K562 (cell line): ENCODE results near the gene APOO.

ENCODE experiments used
- ELF1 ChIP-seq: fragments of 200-800 bp; sonication (Bioruptor generic); IDR thresholded peaks from 2 replicates; pipeline ENCODE4 v1.6.1; 2016; ENCODE audit warnings: missing genetic modification characterization, missing compliant biosample characterization
- EZH2 ChIP-seq: IDR thresholded peaks from 2 replicates; pipeline ENCODE4 v1.6.1; 2012; ENCODE audit warnings: low read depth, mild to moderate bottlenecking, inconsistent platforms, low read length, borderline replicate concordance
- JUN ChIP-seq, 2 experiments: sonication (generic) in 1 of 2; formaldehyde crosslinking in 1 of 2; IDR thresholded peaks; 2 replicates each; pipeline versions ENCODE4 v1.6.1 to v1.8.0; 2012 to 2022; ENCODE audit warnings: borderline replicate concordance in 2 of 2, mild to moderate bottlenecking in 2 of 2, improper control_type of control experiment in 1 of 2, low read depth in 1 of 2, low read length in 1 of 2, missing genetic modification reagents in 1 of 2
- KLF13 ChIP-seq: fragments of 450-650 bp; IDR thresholded peaks from 2 replicates; pipeline ENCODE4 v1.6.1; 2016; ENCODE audit warnings: missing genetic modification characterization, low read depth, mild to moderate bottlenecking, missing compliant biosample characterization, moderate library complexity, borderline replicate concordance
- MAFK ChIP-seq: IDR thresholded peaks from 2 replicates; pipeline ENCODE4 v1.6.1; 2011; ENCODE audit warnings: low read length, improper control_type of control experiment
- MEF2A ChIP-seq: IDR thresholded peaks from 2 replicates; pipeline ENCODE4 v1.6.1; 2011; ENCODE audit warnings: low read depth, mild to moderate bottlenecking, low read length, moderate library complexity; ENCODE audit not compliant: control insufficient read depth
- POLR2A ChIP-seq: fragments of 450-650 bp; conservative IDR thresholded peaks from 2 replicates; pipeline ENCODE4 v1.6.1; 2016
- SIN3A ChIP-seq, 2 experiments: fragments of 150-350 bp in 1 of 2; IDR thresholded peaks; 2 replicates each; pipeline ENCODE4 v1.6.1; 2011 to 2016; ENCODE audit warnings: borderline replicate concordance in 2 of 2, low read depth in 2 of 2, low read length in 2 of 2, mild to moderate bottlenecking in 2 of 2, moderate library complexity in 2 of 2; ENCODE audit not compliant: control insufficient read depth in 1 of 2
- TAF1 ChIP-seq: IDR thresholded peaks from 2 replicates; pipeline ENCODE4 v1.6.1; 2011; ENCODE audit warnings: mild to moderate bottlenecking, low read length, moderate library complexity; ENCODE audit not compliant: insufficient read depth, control insufficient read depth, severe bottlenecking; ENCODE audit errors: extremely low read depth
- ZEB2 ChIP-seq: fragments of 450-650 bp; IDR thresholded peaks from 2 replicates; pipeline ENCODE4 v1.6.1; 2016
- ZNF324 ChIP-seq: fragments of 250-450 bp; sonication (Bioruptor Pico); IDR thresholded peaks from 2 replicates; pipeline ENCODE4 v1.4.0; 2020; ENCODE audit warnings: mild to moderate bottlenecking
- TF ChIP-seq, protein P1 (sequence below), 3 experiments: IDR thresholded peaks in 2 of 3; conservative IDR thresholded peaks in 1 of 3; 2 replicates each; pipeline ENCODE4 v1.5.1; 2011 to 2012; ENCODE audit warnings: low read length in 3 of 3, mild to moderate bottlenecking in 3 of 3, control low read depth in 2 of 3, improper control_type of control experiment in 1 of 3, inconsistent platforms in 1 of 3, low read depth in 1 of 3, mixed read lengths in 1 of 3, moderate library complexity in 1 of 3; ENCODE audit not compliant: insufficient read depth in 2 of 3

DNA sequence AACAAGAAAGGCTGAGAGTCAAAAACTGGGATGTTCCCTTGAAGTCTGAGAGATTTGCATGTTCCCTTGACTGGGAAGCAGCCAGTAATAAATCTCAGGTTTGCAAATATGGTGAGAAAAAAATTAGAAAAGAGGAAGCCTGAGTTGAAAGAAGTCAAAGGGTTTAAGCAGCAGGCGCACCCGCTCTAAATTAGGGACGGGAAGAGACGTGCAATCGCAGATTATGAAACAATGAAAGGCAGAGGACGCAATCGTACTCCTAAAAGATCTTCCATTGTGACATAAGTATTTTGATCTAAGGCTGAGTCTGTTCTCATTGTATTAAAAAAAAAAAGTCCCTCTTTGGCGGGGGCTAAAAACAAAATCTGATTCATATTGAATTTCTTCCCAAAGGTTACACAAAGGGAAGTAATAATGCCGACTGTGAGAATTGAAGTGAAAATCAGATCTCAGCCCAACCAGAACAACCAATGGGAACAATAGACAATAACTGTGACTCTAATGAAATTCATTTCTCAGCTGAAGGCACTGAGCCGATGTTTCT lies 96.6 kb downstream of the APOO start:
- no peak for TF ChIP-seq KLF13
- TF ChIP-seq, protein P1, sequence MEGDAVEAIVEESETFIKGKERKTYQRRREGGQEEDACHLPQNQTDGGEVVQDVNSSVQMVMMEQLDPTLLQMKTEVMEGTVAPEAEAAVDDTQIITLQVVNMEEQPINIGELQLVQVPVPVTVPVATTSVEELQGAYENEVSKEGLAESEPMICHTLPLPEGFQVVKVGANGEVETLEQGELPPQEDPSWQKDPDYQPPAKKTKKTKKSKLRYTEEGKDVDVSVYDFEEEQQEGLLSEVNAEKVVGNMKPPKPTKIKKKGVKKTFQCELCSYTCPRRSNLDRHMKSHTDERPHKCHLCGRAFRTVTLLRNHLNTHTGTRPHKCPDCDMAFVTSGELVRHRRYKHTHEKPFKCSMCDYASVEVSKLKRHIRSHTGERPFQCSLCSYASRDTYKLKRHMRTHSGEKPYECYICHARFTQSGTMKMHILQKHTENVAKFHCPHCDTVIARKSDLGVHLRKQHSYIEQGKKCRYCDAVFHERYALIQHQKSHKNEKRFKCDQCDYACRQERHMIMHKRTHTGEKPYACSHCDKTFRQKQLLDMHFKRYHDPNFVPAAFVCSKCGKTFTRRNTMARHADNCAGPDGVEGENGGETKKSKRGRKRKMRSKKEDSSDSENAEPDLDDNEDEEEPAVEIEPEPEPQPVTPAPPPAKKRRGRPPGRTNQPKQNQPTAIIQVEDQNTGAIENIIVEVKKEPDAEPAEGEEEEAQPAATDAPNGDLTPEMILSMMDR (IDR thresholded peaks at IDR 0.05 in 2 of 3, conservative IDR thresholded peaks at IDR 0.05 in 1 of 3; ENCODE audit: insufficient read depth in 2 of 3, low read depth in 1 of 3, low read length in 3 of 3): no peak
- no peak for TF ChIP-seq ELF1 (tag)
- no peak for TF ChIP-seq MAFK
- no peak for TF ChIP-seq MEF2A
- TF ChIP-seq SIN3A (IDR thresholded peaks at IDR 0.05; ENCODE audit: borderline replicate concordance in 2 of 2, control insufficient read depth in 1 of 2, low read depth in 2 of 2, low read length in 2 of 2): no peak
- TF ChIP-seq TAF1: no peak
- no peak for TF ChIP-seq JUN (IDR thresholded peaks at IDR 0.05; ENCODE audit: borderline replicate concordance, low read depth, low read length)
- TF ChIP-seq JUN (CRISPR knock-in tag; IDR thresholded peaks at IDR 0.05; ENCODE audit: borderline replicate concordance): no peak
- no peak for TF ChIP-seq EZH2
- no peak for TF ChIP-seq POLR2A
- TF ChIP-seq ZEB2: no peak
- no peak for TF ChIP-seq ZNF324 (CRISPR knock-in tag)
